ENCODE results near the gene KNOP1. TPM values are rescaled to one million over a fixed set of nuclear protein-coding genes. Genes with fewer than 3 reads are reported as not detected.

Gene KNOP1
- total and polyA plus RNA-seq, 10 of the 15 experiments (the other 5 are each of a cell fraction or from before 2014, with no cell fraction given) = 13.8 to 47.2 (median 32.1) TPM

GRCh38 chr16:19710191-19710908 lies 7.7 kb downstream of the KNOP1 start:
- H3K4me3 ChIP-seq = no peak overlapping the region
- 93% methylated on average over 22 of the region's 23 CpGs for WGBS (ENCODE audit: insufficient coverage, insufficient replicate concordance, low lambda C conversion rate, missing lambda C conversion rate)
- ChIA-PET SMC1A (ENCODE audit: uncharacterized antibody, unreplicated experiment) (no interaction called here), POLR2A (no interaction called here), CTCF (no interaction called here), RAD21 (ENCODE audit: unreplicated experiment) (no interaction called here)
- TF ChIP-seq GATAD2B (conservative IDR thresholded peaks at IDR 0.05; ENCODE audit: low read depth) = no peak
- TF ChIP-seq KAT2A (conservative IDR thresholded peaks at IDR 0.05; ENCODE audit: control insufficient read depth, low read depth, low read length) = no peak
- TF ChIP-seq EP300 (IDR thresholded peaks at IDR 0.05; ENCODE audit: borderline replicate concordance in 1 of 2, control insufficient read depth in 1 of 2, low read depth in 2 of 2, low read length in 2 of 2) = no peak
- TF ChIP-seq CBX5 (IDR thresholded peaks at IDR 0.05; ENCODE audit: low read depth) = no peak
- no peak for TF ChIP-seq PBX3 (IDR thresholded peaks at IDR 0.05; ENCODE audit: insufficient replicate concordance, low read depth, low read length)
- TF ChIP-seq NFIC (IDR thresholded peaks at IDR 0.05; ENCODE audit: low read depth, low read length) = no peak
- no peak for TF ChIP-seq POLR2A (IDR thresholded peaks at IDR 0.05; ENCODE audit: low read depth, low read length)
- TF ChIP-seq POLR2AphosphoS5 (IDR thresholded peaks at IDR 0.05; ENCODE audit: low read length) = no peak
- TF ChIP-seq CEBPZ (IDR thresholded peaks at IDR 0.05; ENCODE audit: low read depth, low read length) = no peak
- TF ChIP-seq FOXM1 (IDR thresholded peaks at IDR 0.05; ENCODE audit: low read depth, low read length) = no peak
- TF ChIP-seq SMARCA5 (IDR thresholded peaks at IDR 0.05) = no peak
- no peak for TF ChIP-seq NR2F1 (conservative IDR thresholded peaks at IDR 0.05)
- BruUV-seq (replicated peaks) = no TSS peak
- H3K4me2 ChIP-seq (ENCODE audit: control insufficient read depth, insufficient read depth) = no peak overlapping the region
- H4K20me1 ChIP-seq (ENCODE audit: control insufficient read depth, insufficient read depth) = no peaks in the 10 kb centered on the region
- ATAC-seq (no peak), FAIRE-seq (no peak), DNase-seq (ENCODE audit: low read depth, low spot score) (no peak)
- 0 out of 2 replicates have a peak, but pooled peaks cover 1% of the 10 kb centered on the region for H3K79me2 ChIP-seq (ENCODE audit: control insufficient read depth, insufficient read depth, low read length)
- no peak overlapping the region for H3K27ac ChIP-seq (ENCODE audit: control insufficient read depth, insufficient read depth)
- no peak overlapping the region for H2AFZ ChIP-seq (ENCODE audit: control insufficient read depth, low read depth, low read length)
- in situ Hi-C loops (cut with MboI) = no loop called here
- no peaks in the 10 kb centered on the region for H3K4me1 ChIP-seq (ENCODE audit: control insufficient read depth, insufficient read depth, low read length)
- intact Hi-C loops (cut with micrococcal nuclease; ENCODE audit: unreplicated experiment) = no loop called here
- no peaks in the 10 kb centered on the region for H3K27me3 ChIP-seq (replicated peaks in 1 of 2; ENCODE audit: control insufficient read depth in 2 of 2, insufficient read depth in 2 of 2, low read length in 1 of 2)
- H3K9ac ChIP-seq (ENCODE audit: control insufficient read depth, insufficient read depth, low read length) = no peak overlapping the region
- peaks cover 7 to 12% of the 10 kb centered on the region in 2 experiments; a peak in 3 of 4 replicates for H3K36me3 ChIP-seq (ENCODE audit: control insufficient read depth in 2 of 2, insufficient read depth in 2 of 2, low read length in 1 of 2)
- no peaks in the 10 kb centered on the region for H3K9me3 ChIP-seq (replicated peaks; ENCODE audit: control insufficient read depth, insufficient read depth, low read length)

Measured in GM12878 (cell line).